Measurements from ENCODE around the gene GABRB1.

DNA sequence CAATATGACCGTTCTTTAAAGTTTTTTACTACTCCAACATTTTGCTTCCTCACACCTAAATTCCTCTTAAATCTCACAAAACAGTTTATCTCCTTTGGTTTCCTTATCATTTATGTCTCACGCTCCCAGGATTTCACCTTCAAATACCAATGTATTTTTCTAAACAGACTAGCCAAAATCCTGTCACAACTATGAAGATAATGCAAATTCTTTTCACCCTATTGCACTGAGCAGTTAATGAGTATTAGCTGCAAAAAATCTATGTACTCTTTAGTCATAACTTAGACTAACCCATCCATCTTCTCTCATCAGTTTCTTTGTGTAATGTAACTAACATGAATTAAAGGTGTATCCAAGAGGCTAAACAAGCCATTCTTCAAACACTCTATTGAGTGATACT lies 280.8 kb downstream of the GABRB1 start:
- TF ChIP-seq, protein P1, sequence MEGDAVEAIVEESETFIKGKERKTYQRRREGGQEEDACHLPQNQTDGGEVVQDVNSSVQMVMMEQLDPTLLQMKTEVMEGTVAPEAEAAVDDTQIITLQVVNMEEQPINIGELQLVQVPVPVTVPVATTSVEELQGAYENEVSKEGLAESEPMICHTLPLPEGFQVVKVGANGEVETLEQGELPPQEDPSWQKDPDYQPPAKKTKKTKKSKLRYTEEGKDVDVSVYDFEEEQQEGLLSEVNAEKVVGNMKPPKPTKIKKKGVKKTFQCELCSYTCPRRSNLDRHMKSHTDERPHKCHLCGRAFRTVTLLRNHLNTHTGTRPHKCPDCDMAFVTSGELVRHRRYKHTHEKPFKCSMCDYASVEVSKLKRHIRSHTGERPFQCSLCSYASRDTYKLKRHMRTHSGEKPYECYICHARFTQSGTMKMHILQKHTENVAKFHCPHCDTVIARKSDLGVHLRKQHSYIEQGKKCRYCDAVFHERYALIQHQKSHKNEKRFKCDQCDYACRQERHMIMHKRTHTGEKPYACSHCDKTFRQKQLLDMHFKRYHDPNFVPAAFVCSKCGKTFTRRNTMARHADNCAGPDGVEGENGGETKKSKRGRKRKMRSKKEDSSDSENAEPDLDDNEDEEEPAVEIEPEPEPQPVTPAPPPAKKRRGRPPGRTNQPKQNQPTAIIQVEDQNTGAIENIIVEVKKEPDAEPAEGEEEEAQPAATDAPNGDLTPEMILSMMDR (IDR thresholded peaks at IDR 0.05), result no peak
- TF ChIP-seq POLR2A (IDR thresholded peaks at IDR 0.05) (no peak), POLR2AphosphoS5 (IDR thresholded peaks at IDR 0.05) (no peak)

Data from prostate gland (tissue), 2 donors.